PC-3 (cell line): ENCODE measurements around the gene NAGS.

Experiments used
- EZH2 ChIP-seq: fragments of 300-600 bp; sonication (generic); IDR thresholded peaks from one replicate; pipeline ENCODE4 v1.6.1; 2017; ENCODE audit warnings: antibody characterized with exemption, mild to moderate bottlenecking, low read length; ENCODE audit not compliant: unreplicated experiment
- TF ChIP-seq, protein P1 (sequence below): fragments of 300-600 bp; sonication (generic); conservative IDR thresholded peaks from 2 replicates; pipeline ENCODE4 v1.5.1; 2017; ENCODE audit warnings: antibody characterized with exemption, low read depth, mild to moderate bottlenecking, low read length

DNA sequence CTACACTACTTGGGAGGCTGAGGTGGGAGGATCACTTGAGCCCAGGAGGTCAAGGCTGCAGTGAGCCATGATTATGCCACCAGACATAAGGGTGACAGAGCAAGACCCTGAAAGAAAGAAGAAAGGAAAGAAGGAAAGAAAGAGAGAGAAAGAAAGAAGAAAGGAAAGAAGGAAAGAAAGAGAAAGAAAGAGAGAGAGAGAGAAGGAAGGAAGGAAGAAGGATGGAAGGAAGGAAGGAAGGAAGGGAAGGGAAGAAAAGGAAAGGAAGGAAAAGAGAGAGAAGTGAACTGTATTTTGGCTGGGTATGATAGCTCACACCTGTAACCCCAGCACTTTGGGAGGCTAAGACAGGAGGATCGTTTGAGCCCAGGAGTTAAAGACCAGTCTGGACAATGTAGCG, 26.3 kb upstream of the NAGS start:
- TF ChIP-seq, protein P1, sequence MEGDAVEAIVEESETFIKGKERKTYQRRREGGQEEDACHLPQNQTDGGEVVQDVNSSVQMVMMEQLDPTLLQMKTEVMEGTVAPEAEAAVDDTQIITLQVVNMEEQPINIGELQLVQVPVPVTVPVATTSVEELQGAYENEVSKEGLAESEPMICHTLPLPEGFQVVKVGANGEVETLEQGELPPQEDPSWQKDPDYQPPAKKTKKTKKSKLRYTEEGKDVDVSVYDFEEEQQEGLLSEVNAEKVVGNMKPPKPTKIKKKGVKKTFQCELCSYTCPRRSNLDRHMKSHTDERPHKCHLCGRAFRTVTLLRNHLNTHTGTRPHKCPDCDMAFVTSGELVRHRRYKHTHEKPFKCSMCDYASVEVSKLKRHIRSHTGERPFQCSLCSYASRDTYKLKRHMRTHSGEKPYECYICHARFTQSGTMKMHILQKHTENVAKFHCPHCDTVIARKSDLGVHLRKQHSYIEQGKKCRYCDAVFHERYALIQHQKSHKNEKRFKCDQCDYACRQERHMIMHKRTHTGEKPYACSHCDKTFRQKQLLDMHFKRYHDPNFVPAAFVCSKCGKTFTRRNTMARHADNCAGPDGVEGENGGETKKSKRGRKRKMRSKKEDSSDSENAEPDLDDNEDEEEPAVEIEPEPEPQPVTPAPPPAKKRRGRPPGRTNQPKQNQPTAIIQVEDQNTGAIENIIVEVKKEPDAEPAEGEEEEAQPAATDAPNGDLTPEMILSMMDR, result no peak
- TF ChIP-seq EZH2, result no peak
